GM19035 (cell line): ENCODE measurements around the gene PIP5K1C.
"Not testable (repeated sequence)": the region's sequence is repeated elsewhere in the genome, so short reads cannot be mapped to it uniquely, and the experiment has no call there.

Source experiments
- ATAC-seq: cut with Tn5 transposase; IDR thresholded peaks from one replicate; pipeline ENCODE4 v1.9.1; 2021; ENCODE audit not compliant: unreplicated experiment

Gene PIP5K1C

DNA sequence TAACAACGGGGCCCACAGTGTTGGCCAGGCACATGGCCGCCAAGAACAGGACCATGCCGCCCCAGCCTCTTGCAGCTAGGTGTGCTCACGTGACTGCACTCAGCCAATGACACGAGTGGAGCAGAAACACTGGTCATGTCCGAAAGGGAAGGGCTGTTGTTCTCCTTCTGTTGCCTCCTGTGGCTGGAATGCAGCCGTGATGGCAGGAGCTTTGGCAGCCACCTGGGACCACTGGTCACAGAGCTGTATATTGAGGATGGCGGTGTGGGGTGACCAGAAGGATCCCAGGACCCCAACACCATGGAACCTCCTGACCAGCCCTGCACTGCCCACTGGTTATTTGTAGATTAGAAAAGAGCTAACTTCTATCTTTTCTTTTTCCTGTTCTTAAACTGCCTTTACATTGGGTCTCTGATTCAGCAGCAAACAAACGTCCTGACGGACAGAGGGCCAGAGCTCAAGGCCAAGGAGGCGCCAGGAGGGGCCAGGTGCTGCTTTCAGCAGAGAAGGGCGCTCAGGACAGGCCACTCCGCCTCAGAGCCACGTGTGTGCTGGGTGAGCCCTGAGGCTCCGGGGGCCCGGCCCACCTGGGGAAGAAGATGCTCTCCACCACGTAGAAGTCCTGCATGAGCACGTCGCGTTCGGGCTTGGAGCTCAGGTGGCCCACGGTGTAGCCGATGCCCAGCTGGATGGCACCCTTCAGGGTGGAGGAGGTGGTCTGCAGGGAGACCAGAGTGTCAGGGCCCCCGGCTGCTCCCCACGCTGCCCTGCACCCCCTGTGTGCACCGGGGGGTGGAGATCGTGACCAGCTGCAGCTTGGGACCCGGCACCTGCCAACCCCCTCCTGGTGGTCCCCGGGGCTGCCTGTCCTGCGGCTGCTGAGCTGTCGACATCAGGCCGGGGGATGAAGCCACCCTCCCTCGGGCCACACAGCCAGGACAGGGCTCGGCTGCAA lies 38.7 kb downstream of the PIP5K1C start:
- no peak for ATAC-seq

DNA sequence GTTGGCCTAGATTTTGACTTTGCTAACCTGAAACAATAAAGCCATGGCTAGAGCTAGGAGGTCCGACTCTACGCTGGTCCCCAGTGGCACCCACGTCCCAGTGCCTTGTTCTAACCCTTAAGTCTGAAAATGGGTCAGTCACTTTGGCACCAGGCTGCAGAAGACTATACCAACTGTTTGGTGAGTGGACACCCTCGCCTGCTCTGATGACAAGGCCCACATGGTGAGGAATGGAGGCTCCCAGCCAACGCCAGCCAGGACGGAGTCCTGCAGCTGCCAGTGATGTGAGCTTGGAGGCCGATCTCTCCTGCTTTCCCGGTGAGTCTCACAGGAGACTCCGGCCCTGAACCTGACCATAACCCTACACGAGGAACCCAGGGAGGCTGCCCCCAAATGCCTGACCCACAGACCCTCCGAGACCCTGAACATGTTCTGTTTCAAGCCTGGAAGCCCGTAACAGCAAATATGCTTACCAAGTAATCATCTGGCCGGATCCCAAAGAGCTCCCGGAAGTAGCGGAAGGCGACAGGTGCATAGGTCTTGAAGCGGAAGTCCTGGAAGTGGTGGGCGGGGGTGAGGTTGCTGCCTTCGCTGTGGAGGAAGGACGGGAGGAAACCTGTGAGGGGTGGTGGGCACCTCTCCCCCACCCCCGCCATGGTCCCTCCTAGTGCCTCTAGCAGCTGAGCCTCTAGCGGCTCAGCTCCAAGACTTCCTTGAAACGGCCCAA lies 39.6 kb downstream of the PIP5K1C start:
- no peak for ATAC-seq

DNA sequence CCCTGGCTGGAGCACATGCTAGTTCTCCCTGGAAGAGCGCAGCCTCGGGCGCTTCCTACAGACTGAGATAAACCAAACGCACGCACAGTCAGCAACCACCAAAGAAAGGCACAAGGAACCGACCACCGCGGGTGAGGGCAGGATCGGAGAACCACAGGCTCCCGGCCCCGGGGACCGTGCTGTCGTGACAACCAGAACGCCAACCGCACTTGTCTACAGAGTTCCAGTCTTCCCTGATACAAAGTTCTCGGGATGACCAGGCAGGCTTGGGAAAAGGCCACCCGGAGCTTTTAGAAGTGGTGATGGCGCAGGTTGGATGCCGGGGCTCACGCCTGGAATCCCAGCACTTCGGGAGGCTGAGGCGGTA lies 40.5 kb downstream of the PIP5K1C start:
- ATAC-seq = no peak

DNA sequence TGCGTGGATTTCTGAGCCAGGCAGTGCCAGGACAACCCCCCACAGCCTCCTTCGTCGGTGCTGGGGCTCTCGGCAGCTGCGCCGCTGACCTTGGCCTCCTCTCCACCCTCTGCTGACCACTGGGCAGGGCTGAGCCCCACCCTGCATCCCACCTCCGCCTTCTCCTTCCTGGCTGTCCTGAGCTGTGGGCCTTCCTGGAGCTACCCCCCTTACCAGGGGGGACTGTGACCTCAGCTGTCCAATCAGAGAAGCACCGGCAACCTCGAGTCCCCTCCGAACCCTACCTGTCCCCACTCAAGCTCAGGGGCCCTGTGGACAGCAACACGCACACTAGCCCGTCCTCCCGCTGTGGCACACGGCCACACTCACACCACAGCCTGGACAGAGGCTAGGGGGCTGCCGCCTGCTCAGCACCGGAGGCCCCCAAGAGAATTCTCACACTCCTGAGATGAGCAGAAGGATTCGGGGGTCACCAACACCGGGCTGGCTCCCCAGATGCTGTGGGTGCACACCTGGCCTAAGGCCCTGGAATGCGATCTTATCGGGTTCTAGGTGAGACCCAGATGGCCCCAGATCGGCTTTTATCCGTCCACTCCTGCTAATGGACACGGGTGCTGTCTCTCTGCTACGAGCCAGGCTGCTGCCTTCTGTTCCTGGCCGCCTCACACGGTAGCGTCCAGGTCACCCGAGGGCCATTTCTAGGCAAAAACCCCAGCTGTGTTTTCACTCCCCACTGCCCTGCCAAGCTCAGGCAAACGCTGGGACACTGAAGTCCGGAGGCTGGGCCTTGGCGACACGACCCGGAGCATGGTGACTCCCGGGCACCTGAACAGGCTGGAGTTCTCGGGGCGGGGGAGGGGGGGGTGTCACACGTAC lies 41.2 kb downstream of the PIP5K1C start:
- ATAC-seq = no peak

DNA sequence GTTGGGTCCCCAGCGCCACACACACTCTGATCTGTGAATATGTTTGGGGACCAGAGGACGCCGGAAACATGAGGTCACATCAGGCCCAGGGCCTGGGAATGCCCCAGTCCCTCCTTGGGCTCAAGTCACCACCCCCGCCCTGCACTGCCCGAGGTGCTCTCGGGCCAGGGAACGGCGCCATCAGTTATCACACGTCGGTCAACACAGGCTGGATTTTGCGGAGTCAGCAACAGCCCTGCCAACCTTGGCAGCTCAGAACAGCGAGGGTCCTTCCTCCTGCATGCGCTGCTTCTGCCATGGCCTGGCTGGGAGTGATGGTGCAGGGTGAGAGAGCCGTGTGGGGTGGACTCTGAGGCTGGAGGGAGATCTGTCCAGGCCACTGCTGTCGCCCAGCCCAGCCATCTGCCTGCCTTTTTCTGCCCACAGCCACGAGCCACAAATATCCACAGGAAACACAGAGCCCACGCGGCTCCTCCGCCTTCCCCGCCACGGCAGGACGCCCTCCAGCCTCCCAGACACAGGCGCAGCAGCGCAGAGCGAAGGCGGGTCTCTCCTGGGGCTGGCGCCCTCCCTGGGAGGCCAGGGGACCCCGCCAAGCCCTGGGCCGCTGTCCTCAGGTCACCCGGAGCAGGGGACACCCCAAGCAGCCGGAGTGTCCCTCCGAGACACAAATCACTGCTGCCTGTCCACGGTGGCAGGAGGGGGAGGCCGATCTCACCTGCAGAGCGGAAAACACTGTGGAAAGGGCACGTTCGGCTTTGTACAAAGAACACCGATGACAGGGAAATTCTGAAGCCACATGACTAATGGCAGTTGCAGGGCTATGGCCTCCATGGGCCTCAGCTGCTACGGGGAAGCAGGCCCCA lies 42.0 kb downstream of the PIP5K1C start:
- ATAC-seq = no peak

DNA sequence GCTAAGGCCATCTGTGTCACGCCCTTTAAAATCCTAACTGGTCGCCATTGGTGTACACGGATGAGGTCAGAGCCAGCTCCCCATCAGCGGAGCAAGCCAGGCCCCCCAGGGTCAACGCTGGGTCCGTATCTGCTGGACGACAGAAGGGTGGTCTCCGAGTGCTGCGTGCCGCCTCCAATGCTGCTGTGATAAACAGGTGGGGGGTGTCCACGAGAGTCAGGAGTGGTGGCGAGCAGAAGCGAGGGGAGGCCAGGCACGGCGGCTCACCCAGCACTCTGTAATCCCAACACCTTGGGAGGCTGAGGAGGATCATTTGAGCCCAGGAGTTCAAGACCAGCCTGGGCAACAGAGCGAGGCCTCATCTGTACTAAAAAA lies 42.9 kb downstream of the PIP5K1C start:
- ATAC-seq = no peak

DNA sequence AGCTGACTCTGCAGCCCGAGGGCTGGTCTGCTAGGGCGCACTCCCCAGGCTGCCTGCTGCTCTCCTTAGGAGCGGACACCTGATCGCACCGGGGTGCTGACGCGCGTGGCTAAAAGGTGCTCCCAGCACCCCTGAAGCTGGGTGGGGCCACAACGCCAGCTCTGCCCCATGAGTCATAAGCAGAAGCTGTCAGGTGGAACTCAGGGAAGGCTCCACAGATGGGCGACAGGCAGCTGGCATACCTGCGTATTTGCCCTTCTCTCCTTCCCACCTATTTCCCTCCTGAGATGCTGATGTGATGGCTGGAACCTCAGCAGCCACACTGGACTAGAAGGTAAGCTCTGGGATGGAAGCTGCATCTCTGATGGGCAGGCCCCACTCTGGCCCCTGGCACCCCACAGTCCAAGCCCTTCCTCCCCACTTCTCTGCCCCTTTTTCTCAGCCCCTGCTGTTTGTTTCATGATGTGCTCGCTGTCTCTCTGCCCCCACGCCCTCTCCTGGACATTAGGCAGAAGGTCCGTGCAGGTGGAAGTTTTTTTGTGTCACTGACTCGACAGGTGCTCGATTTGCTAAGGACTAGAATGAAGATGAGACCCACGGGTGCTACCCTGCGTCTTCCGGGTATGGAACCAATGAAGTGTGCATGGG lies 43.4 kb downstream of the PIP5K1C start:
- no peak for ATAC-seq

DNA sequence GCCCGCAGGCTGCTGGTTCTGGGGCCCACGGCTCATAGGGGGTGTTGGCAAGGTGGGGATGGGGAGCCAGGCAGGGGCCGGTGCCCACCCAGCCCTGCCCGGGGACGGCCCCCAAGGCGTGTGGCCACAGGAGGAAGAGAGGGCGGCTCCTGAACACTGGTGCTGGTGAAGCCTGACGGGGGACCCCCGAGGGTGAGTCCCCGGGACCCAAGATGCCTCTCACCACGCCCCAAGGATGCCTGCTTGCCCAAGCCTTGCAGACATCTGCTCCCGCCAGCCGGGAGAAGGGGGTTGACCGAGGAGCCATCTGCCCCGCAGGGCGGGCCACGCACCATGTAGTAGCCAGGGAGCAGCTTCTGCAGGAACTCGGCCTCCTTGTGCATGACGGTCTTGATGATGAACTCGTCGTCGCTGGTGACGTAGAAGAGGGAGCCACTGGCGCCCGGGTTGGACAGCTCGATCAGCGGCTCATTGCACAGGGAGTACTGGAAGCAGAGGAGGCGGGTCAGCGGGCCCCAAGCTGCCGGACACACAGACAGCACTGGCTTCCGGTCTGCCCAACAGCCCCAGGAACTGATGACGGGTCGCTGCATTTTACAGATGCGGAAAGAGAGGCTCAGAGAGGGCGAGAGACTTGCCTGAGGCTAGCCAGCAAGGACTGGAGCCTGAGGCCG lies 44.1 kb downstream of the PIP5K1C start:
- no peak for ATAC-seq

DNA sequence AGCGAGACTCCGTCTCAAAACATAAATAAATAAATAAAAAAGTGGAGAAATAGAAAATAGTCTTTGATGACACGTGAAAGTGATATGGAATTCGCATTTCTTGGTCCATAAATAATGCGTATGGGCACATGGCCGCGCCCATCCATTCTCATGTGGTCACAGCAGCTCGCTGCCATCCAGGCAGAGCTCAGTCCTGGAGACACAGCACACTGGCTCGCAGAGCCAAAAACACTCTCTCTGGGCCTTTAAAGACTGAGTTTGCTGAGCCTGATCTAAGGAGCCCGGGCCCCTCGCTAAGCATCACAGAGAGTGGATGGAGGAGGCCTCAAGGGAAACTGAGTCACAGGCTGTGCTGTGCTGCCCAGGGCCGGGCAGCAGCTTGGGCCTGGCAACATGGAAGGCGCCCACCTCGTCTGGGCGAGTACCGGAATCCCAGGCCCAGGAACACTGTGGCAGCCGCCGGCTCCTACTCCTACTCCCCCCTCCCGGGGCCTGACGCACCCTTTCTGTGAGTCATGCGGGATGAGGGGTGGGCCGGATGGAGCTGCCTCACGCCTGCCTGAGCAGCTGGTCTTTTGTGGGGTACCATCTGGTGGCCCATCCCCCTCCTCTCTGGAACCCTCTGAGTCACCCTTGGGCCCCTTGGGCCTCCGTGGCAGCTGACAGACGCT lies 44.7 kb downstream of the PIP5K1C start:
- no peak for ATAC-seq

DNA sequence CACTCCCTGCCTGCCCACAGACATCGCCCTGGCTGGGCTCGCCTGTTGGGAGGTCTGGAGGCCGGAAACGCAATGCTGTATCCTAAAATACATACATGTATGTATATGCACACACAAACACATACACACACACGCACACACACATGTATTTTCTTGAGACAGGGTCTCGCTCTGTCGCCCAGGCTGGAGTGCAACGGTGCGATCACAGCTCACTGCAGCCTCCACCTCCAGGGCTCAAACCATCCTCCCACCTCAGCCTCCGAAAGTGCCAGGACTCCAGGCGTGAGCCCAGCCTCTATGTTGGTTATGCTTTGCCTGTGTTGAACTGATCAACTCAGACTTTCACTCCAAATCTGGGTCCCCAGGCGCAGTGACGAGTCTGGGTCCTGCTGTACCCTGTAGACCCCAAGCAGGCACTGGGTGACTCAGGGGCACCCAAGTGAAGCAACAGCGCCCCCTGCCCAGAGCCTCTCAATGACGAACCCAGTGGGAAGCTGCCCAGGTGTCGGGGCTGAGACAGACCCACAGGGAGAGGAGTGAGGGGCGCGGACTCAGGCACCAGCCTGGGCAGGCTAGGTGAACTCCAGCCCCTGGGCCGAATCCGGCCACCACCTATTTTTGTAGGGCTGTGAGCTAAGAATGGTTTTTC lies 46.3 kb downstream of the PIP5K1C start:
- no peak for ATAC-seq

DNA sequence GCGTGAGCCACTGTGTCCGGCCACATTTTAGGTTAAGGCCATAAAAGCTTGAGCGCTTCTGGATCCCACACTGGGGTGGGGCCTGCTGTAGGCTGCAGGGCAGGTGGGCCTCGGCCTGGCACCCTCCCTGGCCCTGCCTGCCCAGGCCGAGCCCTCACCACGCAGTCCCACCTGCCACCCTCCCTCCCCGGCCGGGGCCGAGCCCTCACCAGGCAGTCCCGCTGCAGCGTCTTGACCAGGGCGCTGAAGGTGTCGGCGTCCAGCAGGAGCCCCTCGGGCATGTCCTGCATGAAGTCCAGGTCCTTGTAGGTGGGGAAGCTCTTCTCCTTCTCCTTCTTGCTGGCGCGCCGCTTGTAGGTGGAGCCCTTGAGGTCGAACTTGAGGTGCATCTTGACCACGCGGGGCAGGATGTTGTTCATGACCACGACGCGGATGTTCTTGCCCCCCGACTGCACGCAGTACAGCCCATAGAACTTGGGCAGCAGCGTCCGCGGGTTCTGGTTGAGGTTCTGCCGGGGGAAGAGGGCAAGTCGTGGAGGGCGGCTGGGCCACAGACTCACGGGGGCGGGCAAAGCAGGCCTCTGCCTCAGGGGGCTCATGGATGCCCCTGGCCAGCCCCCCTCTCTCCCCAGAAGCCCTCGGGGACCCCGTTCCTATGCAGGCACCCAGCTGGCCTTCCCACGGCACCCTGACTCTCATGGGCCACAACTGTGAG lies 47.0 kb downstream of the PIP5K1C start:
- ATAC-seq = no peak

DNA sequence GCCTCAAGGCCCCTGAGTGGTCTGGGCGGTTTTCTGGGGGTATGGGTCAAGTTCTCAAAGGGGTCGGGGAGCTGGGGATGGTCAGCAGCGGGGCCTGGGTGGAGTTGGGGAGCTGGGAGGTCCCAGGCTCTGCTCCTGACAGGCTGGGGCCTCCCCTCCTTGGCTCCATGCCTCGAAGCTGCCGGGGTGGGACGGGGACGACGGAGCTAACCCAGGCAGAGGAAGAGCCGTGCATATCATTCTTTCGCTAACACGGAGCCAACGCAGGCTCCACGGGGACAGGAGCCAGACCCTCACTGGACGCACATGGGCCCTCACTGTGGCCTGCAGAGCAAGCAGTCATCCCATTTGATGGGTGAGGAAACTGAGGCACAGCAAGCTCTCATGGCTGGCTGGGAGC lies 47.8 kb downstream of the PIP5K1C start:
- ATAC-seq = no peak

DNA sequence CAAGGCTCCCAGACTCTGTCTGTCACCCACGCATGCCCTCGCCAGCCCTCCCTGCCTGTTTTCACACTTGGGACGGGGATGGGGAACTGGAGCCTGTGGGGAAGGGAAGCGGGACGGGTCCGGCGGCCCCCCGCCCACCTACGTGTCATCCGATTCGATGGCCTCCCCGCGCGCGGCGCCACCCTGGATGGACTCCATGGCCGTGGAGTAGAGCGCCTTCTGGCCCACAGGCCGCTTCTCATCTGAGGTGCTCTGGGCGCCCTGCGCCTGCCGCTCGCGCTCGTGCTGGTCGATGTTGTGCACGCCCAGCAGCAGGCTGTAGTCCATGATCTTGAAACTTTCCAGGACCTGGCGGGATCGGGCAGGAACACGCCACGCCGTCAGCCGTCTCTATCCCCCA lies 48.6 kb downstream of the PIP5K1C start:
- no peak for ATAC-seq

DNA sequence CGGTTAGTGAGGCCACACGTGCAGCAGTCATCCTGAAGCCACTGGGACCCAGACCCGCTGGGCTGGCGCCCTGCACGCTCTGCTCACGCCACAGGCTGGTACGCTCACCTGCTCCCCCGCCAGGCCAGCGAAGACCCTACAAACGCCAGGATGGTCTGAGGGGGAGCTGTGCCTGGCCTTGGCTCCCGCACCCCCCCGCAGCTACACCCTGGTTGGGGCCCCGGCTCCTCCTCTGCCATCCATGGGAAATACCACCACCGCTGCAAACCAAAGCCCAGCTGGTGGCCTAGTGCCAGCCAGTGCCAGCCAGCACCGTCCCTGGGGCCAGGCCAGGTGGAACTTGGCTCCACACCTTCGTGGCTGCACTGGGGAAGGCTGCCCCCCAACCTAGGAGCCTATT lies 50.4 kb downstream of the PIP5K1C start:
- no peak for ATAC-seq

DNA sequence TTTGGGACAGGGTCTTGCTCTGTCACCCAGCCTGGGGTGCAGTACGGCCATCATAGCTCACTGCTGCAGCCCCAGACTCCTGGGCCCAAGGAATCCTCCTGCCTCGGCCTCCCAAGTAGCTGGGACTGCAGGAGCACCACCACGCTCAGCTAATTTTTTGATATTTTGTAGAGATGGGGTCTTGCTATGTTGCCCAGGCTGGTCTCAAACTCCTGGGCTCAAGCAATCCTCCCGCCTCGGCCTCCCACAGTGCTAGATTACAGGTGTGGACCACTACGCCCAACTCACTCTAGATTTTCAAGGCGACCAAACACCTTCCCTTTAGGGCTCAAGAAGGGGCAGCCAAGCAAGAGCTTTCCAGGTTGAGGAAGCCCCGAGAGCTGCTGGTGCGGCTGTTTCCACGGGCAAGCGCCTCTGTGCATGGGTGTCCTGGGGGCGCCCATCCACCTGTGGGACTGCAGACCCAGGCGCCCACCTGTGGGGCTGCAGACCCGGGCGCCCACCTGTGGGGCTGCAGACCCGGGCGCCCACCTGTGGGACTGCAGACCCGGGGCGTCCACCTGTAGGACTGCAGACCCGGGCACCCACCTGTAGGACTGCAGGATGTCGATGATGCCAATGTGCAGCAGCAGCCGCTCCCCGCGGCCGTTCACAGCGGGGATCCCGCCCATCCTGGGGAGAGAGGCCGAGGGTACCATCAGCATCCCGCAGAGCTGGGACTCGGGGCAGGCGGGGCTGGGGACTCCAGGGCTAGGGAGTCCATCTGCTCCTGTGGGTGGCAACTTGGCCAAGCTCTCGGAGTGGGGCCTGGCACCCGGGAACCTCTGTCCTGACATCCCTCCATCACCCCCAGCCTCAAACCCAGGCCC lies 52.0 kb downstream of the PIP5K1C start:
- ATAC-seq = no peak

DNA sequence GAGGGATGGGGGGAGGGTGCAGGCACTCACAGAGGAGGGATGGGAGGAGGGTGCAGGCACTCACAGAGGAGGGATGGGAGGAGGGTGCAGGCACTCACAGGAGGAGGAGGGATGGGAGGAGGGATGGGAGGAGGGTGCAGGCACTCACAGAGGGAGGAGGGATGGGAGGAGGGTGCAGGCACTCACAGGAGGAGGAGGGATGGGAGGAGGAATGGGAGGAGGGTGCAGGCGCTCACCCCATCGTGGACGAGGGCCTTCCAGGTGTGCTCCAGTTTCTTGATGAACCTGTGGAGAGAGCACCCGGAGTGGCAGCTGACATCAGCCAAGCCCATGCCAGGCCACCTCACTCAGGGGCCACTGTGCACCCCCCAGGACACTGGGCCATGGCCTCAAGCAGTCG lies 53.2 kb downstream of the PIP5K1C start:
- ATAC-seq = not testable (repeated sequence)
